DMS79 treated with DMSO at 0.1 percent for 48 hours (cell line): ENCODE results near the gene ADD1.

Experiments
- DNase-seq: peaks from one replicate; lab custom pipeline; 2025; lab: John Stamatoyannopoulos, UW

The ADD1 gene

GRCh38 chr4:2843263-2843940 is at the start of gene ADD1:
ADD1 (plus strand) TSS chr4:2843844; CDS start chr4:2875916, 32,072 bp downstream.
- DNase-seq = peak; percentile 53

- DNase-seq = no peak
These were observed 49.0 kb upstream of the ADD1 start for GRCh38 chr4:2794486-2795299.

- DNase-seq = no peak
These were observed 48.2 kb upstream of the ADD1 start for GRCh38 chr4:2795300-2795892.

GRCh38 chr4:2795893-2796848 is 47.5 kb upstream of the ADD1 start:
- DNase-seq = peak; percentile 23

GRCh38 chr4:2796849-2797544 is 46.6 kb upstream of the ADD1 start:
- DNase-seq = no peak

- no peak for DNase-seq
These were observed 45.9 kb upstream of the ADD1 start for GRCh38 chr4:2797545-2798305.

GRCh38 chr4:2798399-2799223 is 45.0 kb upstream of the ADD1 start:
- no peak for DNase-seq

GRCh38 chr4:2799224-2799911 is 44.3 kb upstream of the ADD1 start:
- DNase-seq = no peak

- DNase-seq = no peak
These were observed 43.5 kb upstream of the ADD1 start for GRCh38 chr4:2799971-2800690.

GRCh38 chr4:2800691-2801596 is 42.7 kb upstream of the ADD1 start:
- no peak for DNase-seq

GRCh38 chr4:2802618-2803531 is 40.8 kb upstream of the ADD1 start:
- DNase-seq = no peak

GRCh38 chr4:2803624-2804448 is 39.8 kb upstream of the ADD1 start:
- DNase-seq = no peak

GRCh38 chr4:2804449-2804972 is 39.1 kb upstream of the ADD1 start:
- no peak for DNase-seq

- DNase-seq = no peak
These were observed 38.6 kb upstream of the ADD1 start for GRCh38 chr4:2804973-2805501.
